ENCODE data around the gene LSS.

- TF ChIP-seq, protein P1, sequence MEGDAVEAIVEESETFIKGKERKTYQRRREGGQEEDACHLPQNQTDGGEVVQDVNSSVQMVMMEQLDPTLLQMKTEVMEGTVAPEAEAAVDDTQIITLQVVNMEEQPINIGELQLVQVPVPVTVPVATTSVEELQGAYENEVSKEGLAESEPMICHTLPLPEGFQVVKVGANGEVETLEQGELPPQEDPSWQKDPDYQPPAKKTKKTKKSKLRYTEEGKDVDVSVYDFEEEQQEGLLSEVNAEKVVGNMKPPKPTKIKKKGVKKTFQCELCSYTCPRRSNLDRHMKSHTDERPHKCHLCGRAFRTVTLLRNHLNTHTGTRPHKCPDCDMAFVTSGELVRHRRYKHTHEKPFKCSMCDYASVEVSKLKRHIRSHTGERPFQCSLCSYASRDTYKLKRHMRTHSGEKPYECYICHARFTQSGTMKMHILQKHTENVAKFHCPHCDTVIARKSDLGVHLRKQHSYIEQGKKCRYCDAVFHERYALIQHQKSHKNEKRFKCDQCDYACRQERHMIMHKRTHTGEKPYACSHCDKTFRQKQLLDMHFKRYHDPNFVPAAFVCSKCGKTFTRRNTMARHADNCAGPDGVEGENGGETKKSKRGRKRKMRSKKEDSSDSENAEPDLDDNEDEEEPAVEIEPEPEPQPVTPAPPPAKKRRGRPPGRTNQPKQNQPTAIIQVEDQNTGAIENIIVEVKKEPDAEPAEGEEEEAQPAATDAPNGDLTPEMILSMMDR (IDR thresholded peaks at IDR 0.05; ENCODE audit: insufficient read depth, low read depth, low read length): no peak
- no peak for TF ChIP-seq EZH2 (IDR thresholded peaks at IDR 0.05; ENCODE audit: insufficient read depth, low read length)
These were observed 38.4 kb upstream of the LSS start for GRCh38 chr21:46266946-46267345.

Data from astrocyte (in vitro differentiated cells and primary cell).